Omental fat pad (tissue), 4 donors: ENCODE data around the gene CYP4F8. TPM values are rescaled to one million over a fixed set of nuclear protein-coding genes. Genes with fewer than 3 reads are reported as not detected.
"Not testable (repeated sequence)": the region's sequence is repeated elsewhere in the genome, so short reads cannot be mapped to it uniquely, and the experiment has no call there.

Experiments
- ATAC-seq: fragments of 150-250 bp; one replicate; pipeline ENCODE4 v1.9.1; 2016; ENCODE audit warnings: mild to moderate bottlenecking, moderate library complexity; ENCODE audit not compliant: low FRiP score
- DNase-seq: peaks from one replicate; pipeline ENCODE4 v3.0.0-alpha.2; 2019; ENCODE audit warnings: low spot score
- total RNA-seq, 4 donors: library from RNA; depleted of rRNA; stranded (reverse); fragments of >200 nt; gene quantifications; one replicate each; pipeline ENCODE4 v1.1.0, GENCODE V29; 2016
- TF ChIP-seq, protein P1 (sequence below), 3 donors: fragments of 450-650 bp; IDR thresholded peaks; one replicate each; pipeline ENCODE4 v1.5.1; 2016 to 2017; ENCODE audit warnings: antibody characterized with exemption in 3 of 3, mild to moderate bottlenecking in 3 of 3, moderate library complexity in 2 of 3

Gene CYP4F8
- total RNA-seq, 4 donors from 2014 or later, result not detected

- no peak for ATAC-seq
- TF ChIP-seq, protein P1, sequence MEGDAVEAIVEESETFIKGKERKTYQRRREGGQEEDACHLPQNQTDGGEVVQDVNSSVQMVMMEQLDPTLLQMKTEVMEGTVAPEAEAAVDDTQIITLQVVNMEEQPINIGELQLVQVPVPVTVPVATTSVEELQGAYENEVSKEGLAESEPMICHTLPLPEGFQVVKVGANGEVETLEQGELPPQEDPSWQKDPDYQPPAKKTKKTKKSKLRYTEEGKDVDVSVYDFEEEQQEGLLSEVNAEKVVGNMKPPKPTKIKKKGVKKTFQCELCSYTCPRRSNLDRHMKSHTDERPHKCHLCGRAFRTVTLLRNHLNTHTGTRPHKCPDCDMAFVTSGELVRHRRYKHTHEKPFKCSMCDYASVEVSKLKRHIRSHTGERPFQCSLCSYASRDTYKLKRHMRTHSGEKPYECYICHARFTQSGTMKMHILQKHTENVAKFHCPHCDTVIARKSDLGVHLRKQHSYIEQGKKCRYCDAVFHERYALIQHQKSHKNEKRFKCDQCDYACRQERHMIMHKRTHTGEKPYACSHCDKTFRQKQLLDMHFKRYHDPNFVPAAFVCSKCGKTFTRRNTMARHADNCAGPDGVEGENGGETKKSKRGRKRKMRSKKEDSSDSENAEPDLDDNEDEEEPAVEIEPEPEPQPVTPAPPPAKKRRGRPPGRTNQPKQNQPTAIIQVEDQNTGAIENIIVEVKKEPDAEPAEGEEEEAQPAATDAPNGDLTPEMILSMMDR (IDR thresholded peaks at IDR 0.05), result no peak
- DNase-seq, result no peak
Measured at GRCh38 chr19:15644066-15644741, 29.2 kb downstream of the CYP4F8 start.

- no peak for DNase-seq
- TF ChIP-seq, protein P1 (IDR thresholded peaks at IDR 0.05), result no peak
- ATAC-seq, result no peak
Measured at GRCh38 chr19:15644816-15645215, 29.8 kb downstream of the CYP4F8 start.

- TF ChIP-seq, protein P1 (IDR thresholded peaks at IDR 0.05), result no peak
- DNase-seq, result no peak
- ATAC-seq, result no peak
Measured at GRCh38 chr19:15649526-15649925, 34.5 kb downstream of the CYP4F8 start.

- DNase-seq, result not testable (repeated sequence)
Measured at GRCh38 chr19:15650123-15650522, 35.1 kb downstream of the CYP4F8 start.

DNA sequence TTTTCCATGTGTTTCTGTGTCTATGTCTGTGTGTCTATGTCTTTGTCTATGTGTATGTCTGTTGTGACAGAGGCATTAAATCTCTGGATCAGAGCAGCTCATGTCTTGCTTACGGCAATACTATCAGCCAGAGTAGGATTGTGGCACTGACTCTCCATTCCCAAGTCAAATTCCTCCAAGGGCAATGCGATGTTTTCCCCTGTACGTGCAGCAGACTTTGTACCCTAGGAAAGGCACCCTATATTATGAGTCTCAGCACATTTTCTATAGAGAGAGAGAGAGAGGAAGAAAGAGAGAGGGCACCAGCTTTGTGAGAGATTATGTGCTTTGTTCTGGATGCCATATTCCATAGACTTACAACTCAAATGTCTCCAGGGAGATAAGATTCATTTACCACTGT, 36.8 kb downstream of the CYP4F8 start:
- DNase-seq (no peak), ATAC-seq (no peak)
- TF ChIP-seq, protein P1 (IDR thresholded peaks at IDR 0.05), result no peak

More at GRCh38 chr19:15650123-15650522, 35.1 kb downstream of the CYP4F8 start:
- ATAC-seq, result not testable (repeated sequence)

GRCh38 chr19:15652559-15653278, 37.7 kb downstream of the CYP4F8 start:
- ATAC-seq, result no peak
- no peak for DNase-seq
- TF ChIP-seq, protein P1 (IDR thresholded peaks at IDR 0.05), result no peak

DNA sequence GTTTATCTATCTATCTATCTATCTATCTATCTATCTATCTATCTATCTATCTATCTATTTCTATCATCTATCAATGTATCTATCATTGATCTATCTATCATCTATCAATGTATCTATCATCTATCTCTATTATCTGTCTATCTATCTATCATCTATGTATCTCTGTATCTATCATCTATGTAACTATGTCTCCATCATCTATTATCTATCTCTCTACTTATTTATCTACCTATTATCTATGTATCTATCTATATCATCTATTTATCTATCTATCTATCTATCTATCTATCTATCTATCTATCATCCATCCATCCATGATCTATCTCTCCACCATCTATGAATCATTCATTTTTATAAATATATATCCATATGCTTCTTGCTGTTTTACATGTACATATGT, 41.4 kb downstream of the CYP4F8 start:
- ATAC-seq (no peak), DNase-seq (no peak)
- TF ChIP-seq, protein P1 (IDR thresholded peaks at IDR 0.05), result no peak
